Fibroblast of skin of left biceps (primary cell): ENCODE data around the gene FH.

Experiments used
- DNase-seq, 2 experiments: peaks; one replicate each; pipeline ENCODE4 v3.0.0-alpha.2; 2013; ENCODE audit warnings: low read depth in 2 of 2

Gene FH

DNA sequence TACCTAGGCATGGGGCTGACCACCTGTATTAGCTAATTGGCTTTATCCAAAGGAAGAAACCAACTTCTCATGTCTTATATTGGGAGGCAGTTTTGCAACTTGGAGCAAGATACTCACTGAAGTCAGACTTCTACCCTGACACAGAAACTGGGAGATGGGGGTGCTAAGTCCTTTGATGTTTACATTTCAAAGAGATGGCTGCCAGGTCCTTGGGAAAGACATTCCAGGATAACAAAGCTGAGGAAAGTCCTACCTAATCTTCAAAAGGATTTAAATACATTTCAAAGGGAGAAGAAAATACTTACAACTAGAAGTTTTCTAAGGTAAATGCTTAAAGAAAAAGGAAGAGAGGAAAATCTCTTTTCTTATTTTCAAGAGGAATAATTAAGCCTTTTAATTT is 62.1 kb downstream of the FH start:
- no peak for DNase-seq

DNA sequence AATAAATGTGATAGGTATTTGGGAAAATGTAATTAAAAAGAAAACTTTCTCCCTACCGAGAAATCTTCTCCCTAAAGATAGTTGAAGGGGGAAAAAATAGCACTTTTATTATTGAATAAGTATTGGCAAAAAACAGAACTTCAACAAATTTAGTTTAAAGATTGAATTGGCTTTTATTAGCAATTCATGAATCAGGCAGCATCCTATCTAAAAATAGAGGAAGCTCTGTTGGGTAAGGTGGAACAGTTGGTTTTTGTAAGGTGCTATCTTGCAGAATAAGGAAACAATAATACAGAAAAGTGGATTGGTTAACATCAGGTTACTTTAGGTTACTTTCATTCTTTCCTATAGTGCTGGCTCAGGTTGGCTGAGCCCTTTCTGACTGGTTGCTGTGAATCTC is 62.8 kb downstream of the FH start:
- no peak for DNase-seq

DNA sequence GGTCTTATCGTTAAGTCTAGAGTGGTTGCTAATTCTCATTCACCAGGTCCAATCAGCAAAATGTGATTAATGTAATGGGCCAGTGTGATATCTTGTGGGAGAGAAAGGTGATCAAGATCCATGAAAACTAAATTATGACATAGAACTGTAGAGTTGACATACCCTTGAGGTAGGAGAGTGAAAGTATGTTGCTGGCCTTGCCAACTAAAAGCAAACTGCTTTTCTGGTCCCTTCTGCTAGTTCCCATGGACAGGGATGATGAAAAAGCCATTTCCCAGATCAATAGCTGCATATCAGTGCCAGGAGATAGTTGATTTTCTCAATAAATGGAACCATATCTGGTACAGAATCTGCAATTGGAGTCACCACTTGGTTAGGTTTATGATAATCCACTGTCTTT is 65.8 kb downstream of the FH start:
- no peak for DNase-seq

DNA sequence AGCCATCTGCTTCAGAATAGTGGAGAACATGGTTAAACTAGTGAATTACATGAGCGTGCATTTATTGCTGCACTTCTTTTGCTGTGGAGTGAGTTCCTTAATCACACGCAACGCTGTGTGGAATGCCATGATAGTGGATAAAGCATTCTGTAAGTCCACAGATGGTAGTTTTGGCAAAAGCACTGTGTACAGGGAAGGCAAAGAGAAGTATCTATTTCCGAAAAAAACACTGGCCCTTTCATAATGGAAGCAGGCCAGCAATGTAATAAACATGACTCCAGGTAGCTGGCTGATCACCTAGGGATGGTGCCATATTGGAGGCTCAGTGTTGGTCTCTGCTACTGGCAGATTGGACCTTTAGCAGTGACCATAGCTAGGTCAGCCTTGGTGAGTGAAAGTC is 67.6 kb downstream of the FH start:
- no peak for DNase-seq
